Activated CD8-positive, alpha-beta T cell treated with anti-CD3 and anti-CD28 coated beads for 36 hours (primary cell): ENCODE results near the gene RAP1A. TPM values are rescaled to one million over a fixed set of nuclear protein-coding genes. Genes with fewer than 3 reads are reported as not detected.
"Not testable (repeated sequence)": the region's sequence is repeated elsewhere in the genome, so short reads cannot be mapped to it uniquely, and the experiment has no call there.

Source experiments
- ATAC-seq: fragments of 200-7000 bp; cut with Tn5 transposase; one replicate; pipeline ENCODE4 v1.10.0; 2021; ENCODE audit warnings: mild to moderate bottlenecking, moderate library complexity
- CTCF ChIA-PET: fragments of 350-600 bp; sonication (Branson Sonifier 250); formaldehyde crosslinking; loops from one replicate; lab custom pipeline; 2021; ENCODE audit warnings: antibody characterized with exemption; lab: Charles Lee
- POLR2A ChIA-PET: fragments of 350-600 bp; sonication (Branson Sonifier 250); formaldehyde crosslinking; loops from one replicate; lab custom pipeline; 2021; ENCODE audit warnings: antibody characterized with exemption; lab: Charles Lee
- DNase-seq: peaks from one replicate; pipeline ENCODE4 v3.0.0-alpha.2; 2020
- H3K27ac Mint-ChIP-seq: one replicate; pipeline ENCODE4 v1.8.0; 2021; ENCODE audit warnings: mild to moderate bottlenecking, mixed read lengths
- H3K27me3 Mint-ChIP-seq: one replicate; pipeline ENCODE4 v1.8.0; 2021; ENCODE audit warnings: mixed read lengths
- H3K36me3 Mint-ChIP-seq: one replicate; pipeline ENCODE4 v1.8.0; 2021; ENCODE audit warnings: low read depth, mixed read lengths
- H3K4me1 Mint-ChIP-seq: one replicate; pipeline ENCODE4 v1.8.0; 2021; ENCODE audit warnings: low read depth, mixed read lengths
- H3K4me3 Mint-ChIP-seq: one replicate; pipeline ENCODE4 v1.8.0; 2021; ENCODE audit warnings: mild to moderate bottlenecking, moderate library complexity, mixed read lengths
- H3K9me3 Mint-ChIP-seq: one replicate; pipeline ENCODE4 v1.8.0; 2021; ENCODE audit warnings: mixed read lengths
- CTCF ChIP-seq: fragments of 200-600 bp; IDR thresholded peaks from one replicate; pipeline ENCODE4 v1.8.0; 2022; ENCODE audit warnings: antibody characterized with exemption, mild to moderate bottlenecking
- intact Hi-C: fragments of 100-400 bp; cut with micrococcal nuclease; formaldehyde crosslinking; loops from one replicate; pipeline ENCODE4 v1.10.0; 2022
- total RNA-seq, 2 experiments: library from RNA; stranded (reverse); gene quantifications; one replicate each; pipeline ENCODE4 v1.2.3, GENCODE V29; 2021

The RAP1A gene
- total RNA-seq, 2 experiments from 2014 or later = 197 to 198 TPM

GRCh38 chr1:111738133-111738435 is 118.5 kb downstream of the RAP1A start:
- intact Hi-C loops = no loop called here

GRCh38 chr1:111738436-111739193 is 119.0 kb downstream of the RAP1A start:
- H3K9me3 Mint-ChIP-seq = no peaks in the 10 kb centered on the region
- peaks cover 33% of the 10 kb centered on the region for H3K27me3 Mint-ChIP-seq
- H3K4me3 Mint-ChIP-seq = peak overlapping the region; percentile 82
- ChIA-PET CTCF (interaction anchor here (0.8 to 5.1 kb wide), 11 partner anchors 9 to 231 kb away, joined by 3 to 47 read pairs (median 5); no protein-coding TSS in a partner anchor), POLR2A (interaction anchor here (0.9 to 2.9 kb wide), 9 partner anchors 9 to 286 kb away, joined by 3 to 11 read pairs (median 4); no protein-coding TSS in a partner anchor)
- intact Hi-C loops = no loop called here
- peaks cover 13% of the 10 kb centered on the region for H3K4me1 Mint-ChIP-seq
- H3K36me3 Mint-ChIP-seq = no peaks in the 10 kb centered on the region
- DNase-seq (peak; percentile 59), ATAC-seq (peak; percentile 59)
- no peak for TF ChIP-seq CTCF
- H3K27ac Mint-ChIP-seq = peak overlapping the region; percentile 75

More at GRCh38 chr1:111738133-111738435, 118.5 kb downstream of the RAP1A start:
- Mint-ChIP-seq H3K36me3 (no peaks in the 10 kb centered on the region), H3K27me3 (peaks cover 33% of the 10 kb centered on the region), H3K4me3 (peak overlapping the region; percentile 82), H3K9me3 (no peaks in the 10 kb centered on the region), H3K27ac (peak overlapping the region; percentile 6), H3K4me1 (peaks cover 13% of the 10 kb centered on the region)
- DNase-seq (no peak), ATAC-seq (no peak)
- POLR2A ChIA-PET = interaction anchor here (1.0 to 2.9 kb wide), 7 partner anchors 9 to 286 kb away, joined by 3 to 11 read pairs (median 4); no protein-coding TSS in a partner anchor
- CTCF ChIA-PET = interaction anchor here (0.9 to 5.1 kb wide), 6 partner anchors 9 to 226 kb away, joined by 3 to 47 read pairs (median 10); no protein-coding TSS in a partner anchor
- no peak for TF ChIP-seq CTCF

- intact Hi-C loops = no loop called here
- DNase-seq (peak; percentile 84), ATAC-seq (peak; percentile 82)
- no peaks in the 10 kb centered on the region for H3K36me3 Mint-ChIP-seq
- peak within 1 kb of the TSS; percentile 82 for H3K4me3 Mint-ChIP-seq
- no peaks in the 10 kb centered on the region for H3K9me3 Mint-ChIP-seq
- ChIA-PET CTCF (interaction anchor here (0.8 to 5.1 kb wide), 10 partner anchors 8 to 231 kb away, joined by 3 to 47 read pairs (median 6); no protein-coding TSS in a partner anchor), POLR2A (interaction anchor here (0.9 to 2.9 kb wide), 7 partner anchors 10 to 287 kb away, joined by 3 to 11 read pairs (median 8); no protein-coding TSS in a partner anchor)
- peak within 1 kb of the TSS; percentile 75 for H3K27ac Mint-ChIP-seq
- H3K4me1 Mint-ChIP-seq = peaks cover 13% of the 10 kb centered on the region
- TF ChIP-seq CTCF = no peak
- H3K27me3 Mint-ChIP-seq = peaks cover 33% of the 10 kb centered on the region
Measured at GRCh38 chr1:111739194-111739924, 119.8 kb downstream of the RAP1A start, which contains the start of gene INKA2. TSS of gene INKA2 (minus strand) at chr1:111739395. CDS start at chr1:111739242, 153 bp downstream.

- POLR2A ChIA-PET = interaction anchor here (0.9 to 2.9 kb wide), 3 partner anchors 11 to 232 kb away, joined by 3 to 11 read pairs (median 8); no protein-coding TSS in a partner anchor
Measured at GRCh38 chr1:111739925-111740765, 120.6 kb downstream of the RAP1A start.

GRCh38 chr1:111742292-111742691 is 122.7 kb downstream of the RAP1A start:
- H3K36me3 Mint-ChIP-seq, ATAC-seq, DNase-seq, H3K9me3 Mint-ChIP-seq, H3K27ac Mint-ChIP-seq, H3K4me3 Mint-ChIP-seq: not testable (repeated sequence)
- POLR2A ChIA-PET = interaction anchor here (1.2 to 1.6 kb wide), 2 partner anchors 13 to 234 kb away, joined by 4 read pairs; no protein-coding TSS in a partner anchor
- CTCF ChIA-PET = interaction anchor here (0.8 to 2.4 kb wide), 4 partner anchors 8 to 260 kb away, joined by 3 to 14 read pairs (median 8); no protein-coding TSS in a partner anchor
- intact Hi-C loops = loop anchor here (10.0 kb wide), 1 partner anchor 527 kb away; no protein-coding TSS in a partner anchor
- Mint-ChIP-seq H3K27me3 (peaks cover 30% of the 10 kb centered on the region), H3K4me1 (peaks cover 13% of the 10 kb centered on the region)

More at GRCh38 chr1:111739925-111740765, 120.6 kb downstream of the RAP1A start:
- H3K36me3 Mint-ChIP-seq = no peaks in the 10 kb centered on the region
- CTCF ChIA-PET = interaction anchor here (1.4 to 5.1 kb wide), 6 partner anchors 11 to 232 kb away, joined by 5 to 47 read pairs (median 8); no protein-coding TSS in a partner anchor
- no peak for TF ChIP-seq CTCF
- no peaks in the 10 kb centered on the region for H3K9me3 Mint-ChIP-seq
- peak overlapping the region; percentile 82 for H3K4me3 Mint-ChIP-seq
- peaks cover 13% of the 10 kb centered on the region for H3K4me1 Mint-ChIP-seq
- H3K27ac Mint-ChIP-seq = no peak overlapping the region
- intact Hi-C loops = loop anchor here (10.0 kb wide), 1 partner anchor 525 kb away; no protein-coding TSS in a partner anchor
- DNase-seq (peak; percentile 23), ATAC-seq (no peak)
- H3K27me3 Mint-ChIP-seq = peaks cover 34% of the 10 kb centered on the region
